ENCODE results near the gene TMEM178B. TPM values are rescaled to one million over a fixed set of nuclear protein-coding genes. Genes with fewer than 3 reads are reported as not detected.

TMEM178B gene
- total RNA-seq, 2 experiments from 2014 or later = 0.05 to 0.10 TPM

GRCh38 chr7:141243368-141243767, 169.5 kb downstream of the TMEM178B start:
- no peak for DNase-seq
- no peaks in the 10 kb centered on the region for H3K36me3 Mint-ChIP-seq (ENCODE audit: low read depth)

GRCh38 chr7:141244435-141244834, 170.6 kb downstream of the TMEM178B start:
- Mint-ChIP-seq H3K9me3 (ENCODE audit: insufficient read depth) (no peaks in the 10 kb centered on the region), H3K4me3 (no peak overlapping the region), H3K4me1 (ENCODE audit: low read depth) (no peaks in the 10 kb centered on the region), H3K36me3 (ENCODE audit: low read depth) (no peaks in the 10 kb centered on the region), H3K27ac (no peak overlapping the region), H3K27me3 (ENCODE audit: low read depth) (peaks cover 4% of the 10 kb centered on the region)
- ChIA-PET POLR2A (no interaction called here), CTCF (no interaction called here)
- ATAC-seq (no peak), DNase-seq (no peak)

More at GRCh38 chr7:141243368-141243767, 169.5 kb downstream of the TMEM178B start:
- H3K4me3 Mint-ChIP-seq = no peak overlapping the region
- ChIA-PET POLR2A (no interaction called here), CTCF (no interaction called here)
- H3K27ac Mint-ChIP-seq = no peak overlapping the region
- no peak for ATAC-seq
- H3K9me3 Mint-ChIP-seq (ENCODE audit: insufficient read depth) = no peaks in the 10 kb centered on the region
- H3K4me1 Mint-ChIP-seq (ENCODE audit: low read depth) = no peaks in the 10 kb centered on the region
- peaks cover 4% of the 10 kb centered on the region for H3K27me3 Mint-ChIP-seq (ENCODE audit: low read depth)

DNA sequence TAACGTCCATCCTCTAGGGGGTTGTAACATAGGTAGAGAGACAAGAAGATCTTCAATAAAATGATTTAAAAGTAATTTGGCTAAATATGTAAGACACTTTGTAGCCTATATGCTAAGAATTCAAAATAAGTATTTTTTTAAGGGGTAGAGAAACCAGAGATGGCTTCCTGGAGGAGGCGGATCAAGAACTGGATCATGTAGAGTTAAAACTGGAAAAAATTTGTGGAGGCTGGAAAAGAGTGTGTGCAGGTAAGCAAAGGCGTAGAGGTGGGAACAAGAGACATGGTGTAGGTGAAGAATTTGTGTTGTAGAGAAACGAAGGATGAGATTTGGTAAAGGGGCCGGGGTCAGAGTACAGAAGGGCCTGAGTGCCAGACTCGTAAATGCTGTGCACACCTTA, 172.6 kb downstream of the TMEM178B start:
- no peaks in the 10 kb centered on the region for H3K9me3 Mint-ChIP-seq (ENCODE audit: insufficient read depth)
- no peak overlapping the region for H3K27ac Mint-ChIP-seq
- ATAC-seq (no peak), DNase-seq (no peak)
- peaks cover 4% of the 10 kb centered on the region for H3K27me3 Mint-ChIP-seq (ENCODE audit: low read depth)
- H3K36me3 Mint-ChIP-seq (ENCODE audit: low read depth) = no peaks in the 10 kb centered on the region
- H3K4me1 Mint-ChIP-seq (ENCODE audit: low read depth) = no peaks in the 10 kb centered on the region
- CTCF ChIA-PET = no interaction called here
- POLR2A ChIA-PET = no interaction called here
- no peak overlapping the region for H3K4me3 Mint-ChIP-seq

GRCh38 chr7:141251180-141251579, 177.3 kb downstream of the TMEM178B start:
- Mint-ChIP-seq H3K9me3 (ENCODE audit: insufficient read depth) (no peaks in the 10 kb centered on the region), H3K27ac (no peak overlapping the region), H3K27me3 (ENCODE audit: low read depth) (peaks cover 3% of the 10 kb centered on the region), H3K36me3 (ENCODE audit: low read depth) (no peaks in the 10 kb centered on the region), H3K4me1 (ENCODE audit: low read depth) (no peaks in the 10 kb centered on the region), H3K4me3 (no peak overlapping the region)
- CTCF ChIA-PET = no interaction called here
- DNase-seq (no peak), ATAC-seq (no peak)
- POLR2A ChIA-PET = no interaction called here

- ATAC-seq (no peak), DNase-seq (no peak)
- POLR2A ChIA-PET = interaction anchor here (0.6 kb wide), 1 partner anchor 11 kb away, joined by 3 read pairs; no protein-coding TSS in a partner anchor
- Mint-ChIP-seq H3K36me3 (ENCODE audit: low read depth) (no peaks in the 10 kb centered on the region), H3K9me3 (ENCODE audit: insufficient read depth) (no peaks in the 10 kb centered on the region), H3K4me3 (no peak overlapping the region), H3K27ac (no peak overlapping the region), H3K27me3 (ENCODE audit: low read depth) (peaks cover 3% of the 10 kb centered on the region), H3K4me1 (ENCODE audit: low read depth) (no peaks in the 10 kb centered on the region)
- CTCF ChIA-PET = no interaction called here
Measured at GRCh38 chr7:141251957-141252356, 178.1 kb downstream of the TMEM178B start.

DNA sequence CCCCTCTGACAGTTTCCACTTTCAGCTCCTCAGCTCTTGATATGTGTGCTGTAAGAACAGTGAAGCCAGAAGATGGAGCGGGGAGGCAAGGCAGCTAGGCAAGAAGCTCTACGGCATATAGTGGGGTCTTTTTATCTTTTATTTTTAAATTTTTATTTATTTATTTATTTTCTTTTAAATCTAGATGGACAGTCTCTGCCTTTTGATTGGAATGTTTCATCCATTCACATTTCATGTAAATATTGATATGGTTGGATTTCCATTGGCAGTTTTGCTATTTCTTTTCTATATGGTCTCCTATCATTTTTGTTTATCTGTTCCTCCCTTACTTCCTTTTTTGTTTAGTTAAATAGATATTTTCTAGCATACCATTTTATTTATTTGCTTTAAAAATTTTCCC, 183.7 kb downstream of the TMEM178B start:
- POLR2A ChIA-PET = interaction anchor here (0.6 kb wide), 2 partner anchors 10 to 225 kb away, joined by 4 read pairs; no protein-coding TSS in a partner anchor
- CTCF ChIA-PET = no interaction called here
- H3K27ac Mint-ChIP-seq = no peak overlapping the region

DNA sequence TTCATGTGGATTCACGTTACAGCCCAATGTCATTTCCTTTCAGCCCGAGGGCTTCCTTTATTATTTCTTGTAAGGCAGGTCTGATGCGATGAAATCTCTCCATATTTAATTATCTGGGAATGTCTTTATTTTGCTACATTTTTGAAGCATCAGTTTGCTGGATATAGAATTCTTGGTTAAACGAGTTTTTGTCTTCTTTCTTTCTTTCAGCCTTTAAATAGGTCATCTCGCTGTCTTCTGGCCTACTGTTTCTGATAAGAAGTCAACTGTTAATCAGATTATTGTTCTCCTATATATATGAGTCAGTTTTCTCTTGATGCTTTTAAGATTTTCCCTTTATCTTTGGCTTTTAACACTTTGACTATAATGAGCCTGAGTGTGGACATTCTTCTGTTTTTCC, 184.7 kb downstream of the TMEM178B start:
- Mint-ChIP-seq H3K36me3 (ENCODE audit: low read depth) (no peaks in the 10 kb centered on the region), H3K4me1 (ENCODE audit: low read depth) (peaks cover 5% of the 10 kb centered on the region), H3K9me3 (ENCODE audit: insufficient read depth) (peaks cover 8% of the 10 kb centered on the region), H3K27ac (no peak overlapping the region), H3K4me3 (no peak overlapping the region), H3K27me3 (ENCODE audit: low read depth) (no peaks in the 10 kb centered on the region)
- DNase-seq (no peak), ATAC-seq (no peak)
- ChIA-PET CTCF (no interaction called here), POLR2A (no interaction called here)

More for the DNA sequence above, 183.7 kb downstream of the TMEM178B start:
- Mint-ChIP-seq H3K4me3 (no peak overlapping the region), H3K9me3 (ENCODE audit: insufficient read depth) (peaks cover 8% of the 10 kb centered on the region), H3K4me1 (ENCODE audit: low read depth) (no peaks in the 10 kb centered on the region), H3K27me3 (ENCODE audit: low read depth) (no peaks in the 10 kb centered on the region), H3K36me3 (ENCODE audit: low read depth) (no peaks in the 10 kb centered on the region)
- DNase-seq = no peak
- ATAC-seq = no peak

- ATAC-seq (no peak), DNase-seq (no peak)
- Mint-ChIP-seq H3K36me3 (ENCODE audit: low read depth) (no peaks in the 10 kb centered on the region), H3K4me1 (ENCODE audit: low read depth) (peaks cover 11% of the 10 kb centered on the region), H3K4me3 (no peak overlapping the region), H3K27ac (no peak overlapping the region), H3K27me3 (ENCODE audit: low read depth) (no peaks in the 10 kb centered on the region), H3K9me3 (ENCODE audit: insufficient read depth) (peaks cover 8% of the 10 kb centered on the region)
- POLR2A ChIA-PET = interaction anchor here (0.5 to 0.6 kb wide), 2 partner anchors 10 to 169 kb away, joined by 3 to 4 read pairs; no protein-coding TSS in a partner anchor
- CTCF ChIA-PET = interaction anchor here (0.6 kb wide), 1 partner anchor 477 kb away, joined by 3 read pairs; no protein-coding TSS in a partner anchor
Measured at GRCh38 chr7:141262101-141263090, 188.5 kb downstream of the TMEM178B start.

- no peaks in the 10 kb centered on the region for H3K27me3 Mint-ChIP-seq (ENCODE audit: low read depth)
- POLR2A ChIA-PET = no interaction called here
- H3K27ac Mint-ChIP-seq = no peak overlapping the region
- ATAC-seq (no peak), DNase-seq (no peak)
- CTCF ChIA-PET = no interaction called here
- H3K36me3 Mint-ChIP-seq (ENCODE audit: low read depth) = no peaks in the 10 kb centered on the region
- H3K4me3 Mint-ChIP-seq = no peak overlapping the region
- H3K9me3 Mint-ChIP-seq (ENCODE audit: insufficient read depth) = peaks cover 8% of the 10 kb centered on the region
- H3K4me1 Mint-ChIP-seq (ENCODE audit: low read depth) = peaks cover 11% of the 10 kb centered on the region
Measured at GRCh38 chr7:141263508-141263907, 189.6 kb downstream of the TMEM178B start.

GRCh38 chr7:141263983-141264382, 190.1 kb downstream of the TMEM178B start:
- no peak overlapping the region for H3K4me3 Mint-ChIP-seq
- CTCF ChIA-PET = no interaction called here
- no peak for DNase-seq
- POLR2A ChIA-PET = no interaction called here
- no peak overlapping the region for H3K27ac Mint-ChIP-seq
- peaks cover 3% of the 10 kb centered on the region for H3K9me3 Mint-ChIP-seq (ENCODE audit: insufficient read depth)
- ATAC-seq = no peak
- H3K4me1 Mint-ChIP-seq (ENCODE audit: low read depth) = peaks cover 11% of the 10 kb centered on the region
- no peaks in the 10 kb centered on the region for H3K27me3 Mint-ChIP-seq (ENCODE audit: low read depth)
- H3K36me3 Mint-ChIP-seq (ENCODE audit: low read depth) = no peaks in the 10 kb centered on the region

GRCh38 chr7:141264511-141264910, 190.6 kb downstream of the TMEM178B start:
- CTCF ChIA-PET = no interaction called here
- Mint-ChIP-seq H3K27me3 (ENCODE audit: low read depth) (no peaks in the 10 kb centered on the region), H3K27ac (no peak overlapping the region), H3K4me3 (no peak overlapping the region), H3K4me1 (ENCODE audit: low read depth) (peaks cover 11% of the 10 kb centered on the region), H3K9me3 (ENCODE audit: insufficient read depth) (no peaks in the 10 kb centered on the region), H3K36me3 (ENCODE audit: low read depth) (no peaks in the 10 kb centered on the region)
- DNase-seq = no peak
- no peak for ATAC-seq
- POLR2A ChIA-PET = no interaction called here

DNA sequence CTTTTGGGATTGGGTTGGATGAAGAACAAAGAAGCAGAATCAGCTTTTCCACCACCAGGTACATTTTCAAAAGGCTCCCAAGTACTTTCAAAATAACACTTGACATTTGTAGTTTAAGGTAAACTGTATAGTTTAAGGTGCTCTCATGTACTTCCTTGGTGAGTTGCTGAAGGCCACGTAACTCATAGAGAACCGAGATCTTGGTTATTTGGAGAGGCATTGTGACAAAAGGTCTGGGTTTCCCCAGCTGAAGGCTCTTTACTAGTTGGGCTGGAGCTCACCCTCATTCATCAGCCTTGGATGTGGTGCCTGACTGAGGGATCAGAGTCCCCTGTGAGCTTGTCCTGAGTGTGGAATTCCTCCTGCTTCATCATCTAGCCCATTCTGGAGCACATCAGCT, 191.8 kb downstream of the TMEM178B start:
- ChIA-PET POLR2A (no interaction called here), CTCF (no interaction called here)
- ATAC-seq = no peak
- no peaks in the 10 kb centered on the region for H3K36me3 Mint-ChIP-seq (ENCODE audit: low read depth)
- no peak overlapping the region for H3K27ac Mint-ChIP-seq
- no peaks in the 10 kb centered on the region for H3K9me3 Mint-ChIP-seq (ENCODE audit: insufficient read depth)
- H3K4me3 Mint-ChIP-seq = no peak overlapping the region
- no peak for DNase-seq
- peaks cover 11% of the 10 kb centered on the region for H3K4me1 Mint-ChIP-seq (ENCODE audit: low read depth)
- no peaks in the 10 kb centered on the region for H3K27me3 Mint-ChIP-seq (ENCODE audit: low read depth)
